ENCODE results near the gene CNTNAP2. TPM values are rescaled to one million over a fixed set of nuclear protein-coding genes. Genes with fewer than 3 reads are reported as not detected.

CNTNAP2 gene
- total and polyA plus RNA-seq, 2 of the 4 experiments (the other 2 are of a cell fraction): not detected

- no peak overlapping the region for H3K14ac ChIP-seq (replicated peaks; ENCODE audit: low read depth, low read length)
- intact Hi-C loops (cut with micrococcal nuclease) (no loop called here), in situ Hi-C loops (cut with MboI; ENCODE audit: low sequenced_read_pairs) (no loop called here), dilution Hi-C loops (cut with HindIII; ENCODE audit: low sequenced_read_pairs, unreplicated experiment) (no loop called here)
- H3K9me3 ChIP-seq (ENCODE audit: control insufficient read depth, insufficient read depth, low read length): peaks cover 6% of the 10 kb centered on the region; the same call in 1 of the 2 replicates
- no peak overlapping the region for H3K4me3 ChIP-seq (ENCODE audit: insufficient read depth, low read depth, low read length)
- H2BK15ac ChIP-seq (ENCODE audit: low read depth, low read length): no peak overlapping the region
- H2BK5ac ChIP-seq (ENCODE audit: low read depth, low read length, poor library complexity, severe bottlenecking): no peak overlapping the region
- H3K36me3 ChIP-seq (ENCODE audit: control insufficient read depth, insufficient read depth, low read length): no peaks in the 10 kb centered on the region
- no TSS peak for BruUV-seq (replicated peaks)
- ChIA-PET CTCF (no interaction called here), POLR2A (ENCODE audit: unreplicated experiment) (no interaction called here)
- no peak overlapping the region for H3K18ac ChIP-seq (ENCODE audit: low read depth, low read length)
- no peak overlapping the region for H3K27ac ChIP-seq (ENCODE audit: insufficient read depth, low read length)
- no CpG with 5 or more reads among the region's 3 CpGs for WGBS, 2 experiments (ENCODE audit: extremely low coverage in 2 of 2, insufficient read length in 1 of 2)
- no peak overlapping the region for H2AK5ac ChIP-seq (ENCODE audit: low read depth, low read length)
- no peak overlapping the region for H3K23ac ChIP-seq (ENCODE audit: low read depth, low read length)
- no peak for DNase-seq
- no peak for ATAC-seq (ENCODE audit: low read depth)
- H2AFZ ChIP-seq (replicated peaks; ENCODE audit: low read length, poor library complexity): no peak overlapping the region
- H2BK20ac ChIP-seq (ENCODE audit: low read depth, low read length): no peak overlapping the region
- no peak overlapping the region for H3K4ac ChIP-seq (ENCODE audit: low read depth, low read length)
- H2BK120ac ChIP-seq (ENCODE audit: low read depth, low read length): no peak overlapping the region
- H3K56ac ChIP-seq (ENCODE audit: extremely low read depth, insufficient read depth, low read length): no peak overlapping the region
- no peaks in the 10 kb centered on the region for H3K27me3 ChIP-seq (ENCODE audit: control insufficient read depth, insufficient read depth, low read length)
- no peak overlapping the region for H4K5ac ChIP-seq (ENCODE audit: low read depth, low read length)
- H4K20me1 ChIP-seq (ENCODE audit: insufficient read depth, low read length): no peaks in the 10 kb centered on the region
- no peak overlapping the region for H3K9ac ChIP-seq (ENCODE audit: low read depth, low read length)
- TF ChIP-seq, protein P1, sequence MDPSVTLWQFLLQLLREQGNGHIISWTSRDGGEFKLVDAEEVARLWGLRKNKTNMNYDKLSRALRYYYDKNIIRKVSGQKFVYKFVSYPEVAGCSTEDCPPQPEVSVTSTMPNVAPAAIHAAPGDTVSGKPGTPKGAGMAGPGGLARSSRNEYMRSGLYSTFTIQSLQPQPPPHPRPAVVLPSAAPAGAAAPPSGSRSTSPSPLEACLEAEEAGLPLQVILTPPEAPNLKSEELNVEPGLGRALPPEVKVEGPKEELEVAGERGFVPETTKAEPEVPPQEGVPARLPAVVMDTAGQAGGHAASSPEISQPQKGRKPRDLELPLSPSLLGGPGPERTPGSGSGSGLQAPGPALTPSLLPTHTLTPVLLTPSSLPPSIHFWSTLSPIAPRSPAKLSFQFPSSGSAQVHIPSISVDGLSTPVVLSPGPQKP (IDR thresholded peaks at IDR 0.05; ENCODE audit: borderline replicate concordance, low read depth, low read length): no peak
- TF ChIP-seq CEBPB (IDR thresholded peaks at IDR 0.05; ENCODE audit: low read depth, low read length) (no peak), RAD21 (IDR thresholded peaks at IDR 0.05; ENCODE audit: low read length) (no peak), NFE2L2 (IDR thresholded peaks at IDR 0.05; ENCODE audit: low read depth, low read length) (no peak), POLR2A (IDR thresholded peaks at IDR 0.05; ENCODE audit: low read depth, low read length) (no peak), FOS (IDR thresholded peaks at IDR 0.05; ENCODE audit: low read depth, low read length) (no peak), SMC3 (IDR thresholded peaks at IDR 0.05; ENCODE audit: low read depth, low read length) (no peak), BHLHE40 (IDR thresholded peaks at IDR 0.05; ENCODE audit: low read depth, low read length) (no peak), CHD1 (IDR thresholded peaks at IDR 0.05; ENCODE audit: low read depth, low read length) (no peak)
- H3K79me1 ChIP-seq (ENCODE audit: low read depth in 1 of 2, low read length in 2 of 2): no peaks in the 10 kb centered on the region
- no peak overlapping the region for H2AK9ac ChIP-seq (replicated peaks; ENCODE audit: low read depth, low read length, poor library complexity)
- no peak overlapping the region for H3K4me2 ChIP-seq (ENCODE audit: low read depth, low read length)
- H4K8ac ChIP-seq (ENCODE audit: low read depth in 2 of 2, low read length in 2 of 2): no peak overlapping the region
- H4K91ac ChIP-seq (ENCODE audit: insufficient read depth, low read depth, low read length): no peak overlapping the region
- no peaks in the 10 kb centered on the region for H3K4me1 ChIP-seq (ENCODE audit: control insufficient read depth, insufficient read depth, low read length)
- H3K9me1 ChIP-seq (ENCODE audit: insufficient read depth, low read length): no peaks in the 10 kb centered on the region
Observed at GRCh38 chr7:148050492-148051158, 1934.0 kb downstream of the CNTNAP2 start.
